Esophagus muscularis mucosa (tissue), 3 donors: ENCODE results near the gene PEX7.

Source experiments
- POLR2A ChIP-seq: fragments of 450-650 bp; IDR thresholded peaks from one replicate; pipeline ENCODE4 v1.6.1; 2017; ENCODE audit warnings: antibody characterized with exemption, moderate library complexity, mild to moderate bottlenecking, low read depth
- TF ChIP-seq, protein P1 (sequence below), 3 experiments: fragments of 200-600 bp in 2 of 3; fragments of 450-650 bp in 1 of 3; sonication (generic) in 2 of 3; IDR thresholded peaks; one replicate each; pipeline ENCODE4 v1.5.1; 2017 to 2019; ENCODE audit warnings: antibody characterized with exemption in 3 of 3, mild to moderate bottlenecking in 2 of 3, moderate library complexity in 1 of 3

DNA sequence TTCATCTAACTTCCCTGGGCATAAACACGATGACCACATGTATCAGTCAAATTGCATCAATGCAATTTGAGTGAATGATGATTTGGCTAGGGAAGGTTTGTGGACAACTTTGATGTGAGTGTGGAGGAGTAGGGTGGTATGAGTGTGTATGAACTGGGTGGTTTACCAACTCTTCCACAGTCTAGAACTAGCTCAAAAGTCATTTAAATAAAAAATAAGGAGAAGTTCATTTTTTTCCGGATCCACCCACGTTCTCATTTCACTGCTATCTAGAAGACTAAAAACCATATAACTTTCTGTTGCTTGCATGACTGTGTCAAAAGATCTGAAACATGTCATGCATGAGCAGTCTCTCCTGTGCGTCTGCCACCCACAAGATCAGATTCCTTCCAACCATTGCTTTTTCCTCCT, 123.3 kb downstream of the PEX7 start:
- no peak for TF ChIP-seq POLR2A
- TF ChIP-seq, protein P1, sequence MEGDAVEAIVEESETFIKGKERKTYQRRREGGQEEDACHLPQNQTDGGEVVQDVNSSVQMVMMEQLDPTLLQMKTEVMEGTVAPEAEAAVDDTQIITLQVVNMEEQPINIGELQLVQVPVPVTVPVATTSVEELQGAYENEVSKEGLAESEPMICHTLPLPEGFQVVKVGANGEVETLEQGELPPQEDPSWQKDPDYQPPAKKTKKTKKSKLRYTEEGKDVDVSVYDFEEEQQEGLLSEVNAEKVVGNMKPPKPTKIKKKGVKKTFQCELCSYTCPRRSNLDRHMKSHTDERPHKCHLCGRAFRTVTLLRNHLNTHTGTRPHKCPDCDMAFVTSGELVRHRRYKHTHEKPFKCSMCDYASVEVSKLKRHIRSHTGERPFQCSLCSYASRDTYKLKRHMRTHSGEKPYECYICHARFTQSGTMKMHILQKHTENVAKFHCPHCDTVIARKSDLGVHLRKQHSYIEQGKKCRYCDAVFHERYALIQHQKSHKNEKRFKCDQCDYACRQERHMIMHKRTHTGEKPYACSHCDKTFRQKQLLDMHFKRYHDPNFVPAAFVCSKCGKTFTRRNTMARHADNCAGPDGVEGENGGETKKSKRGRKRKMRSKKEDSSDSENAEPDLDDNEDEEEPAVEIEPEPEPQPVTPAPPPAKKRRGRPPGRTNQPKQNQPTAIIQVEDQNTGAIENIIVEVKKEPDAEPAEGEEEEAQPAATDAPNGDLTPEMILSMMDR (IDR thresholded peaks at IDR 0.05) = no peak
